GM12878 (cell line): ENCODE data around the gene HLTF.
"Not testable (repeated sequence)": the region's sequence is repeated elsewhere in the genome, so short reads cannot be mapped to it uniquely, and the experiment has no call there.

Experiments
- CBX5 ChIP-seq: sonication (generic); IDR thresholded peaks from 2 replicates; pipeline ENCODE4 v1.6.1; 2016; ENCODE audit warnings: low read depth, moderate library complexity, mild to moderate bottlenecking, inconsistent platforms
- CEBPB ChIP-seq, 2 experiments: fragments of 150-350 bp in 1 of 2; IDR thresholded peaks; 2 replicates each; pipeline ENCODE4 v1.6.1; 2012 to 2014; ENCODE audit warnings: low read depth in 2 of 2, low read length in 2 of 2, borderline replicate concordance in 1 of 2, inconsistent platforms in 1 of 2
- CHD2 ChIP-seq: IDR thresholded peaks from 2 replicates; pipeline ENCODE4 v1.6.1; 2011; ENCODE audit warnings: low read depth, low read length, improper control_type of control experiment, borderline replicate concordance
- EP300 ChIP-seq, 2 experiments: fragments of 150-350 bp in 1 of 2; IDR thresholded peaks; 2 replicates each; pipeline ENCODE4 v1.6.1; 2011 to 2012; ENCODE audit warnings: low read depth in 2 of 2, low read length in 2 of 2, borderline replicate concordance in 1 of 2, improper control_type of control experiment in 1 of 2, inconsistent platforms in 1 of 2; ENCODE audit not compliant: control insufficient read depth in 1 of 2
- GABPA ChIP-seq: IDR thresholded peaks from 2 replicates; pipeline ENCODE4 v1.6.1; 2014; ENCODE audit warnings: antibody characterized with exemption, low read depth, mild to moderate bottlenecking, inconsistent platforms
- HDAC2 ChIP-seq: fragments of 200-600 bp; sonication (generic); IDR thresholded peaks from 2 replicates; pipeline ENCODE4 v1.6.1; 2017
- NFYB ChIP-seq: IDR thresholded peaks from 2 replicates; pipeline ENCODE4 v1.6.1; 2011; ENCODE audit warnings: low read depth, mild to moderate bottlenecking, low read length, improper control_type of control experiment, moderate library complexity; ENCODE audit not compliant: insufficient read depth
- POLR2A ChIP-seq: IDR thresholded peaks from 2 replicates; pipeline ENCODE4 v1.6.1; 2011; ENCODE audit warnings: low read depth, mild to moderate bottlenecking, low read length
- RFX5 ChIP-seq: IDR thresholded peaks from 2 replicates; pipeline ENCODE4 v1.6.1; 2011; ENCODE audit warnings: low read depth, low read length, improper control_type of control experiment
- TCF12 ChIP-seq: IDR thresholded peaks from 2 replicates; pipeline ENCODE4 v1.6.1; 2011; ENCODE audit warnings: low read depth, mild to moderate bottlenecking, low read length
- ZNF24 ChIP-seq: fragments of 450-650 bp; IDR thresholded peaks from 2 replicates; pipeline ENCODE4 v1.6.1; 2017; ENCODE audit warnings: antibody characterized with exemption, mild to moderate bottlenecking
- ZNF274 ChIP-seq: IDR thresholded peaks from one replicate; pipeline ENCODE4 v1.8.0; 2011; ENCODE audit not compliant: insufficient read length, insufficient read depth
- TF ChIP-seq, protein P1 (sequence below), 3 experiments: IDR thresholded peaks in 2 of 3; conservative IDR thresholded peaks in 1 of 3; 2 replicates each; pipeline ENCODE4 v1.5.1; 2011; ENCODE audit warnings: low read depth in 3 of 3, low read length in 3 of 3, mild to moderate bottlenecking in 3 of 3, control low read depth in 2 of 3, moderate library complexity in 2 of 3, inconsistent platforms in 1 of 3, mixed read lengths in 1 of 3; ENCODE audit not compliant: control insufficient read depth in 2 of 3, insufficient read depth in 1 of 3; ENCODE audit errors: extremely low read depth in 1 of 3
- TF ChIP-seq, protein P2 (sequence below): IDR thresholded peaks from 2 replicates; pipeline ENCODE4 v1.6.1; 2012; ENCODE audit warnings: mild to moderate bottlenecking, low read depth, low read length

DNA sequence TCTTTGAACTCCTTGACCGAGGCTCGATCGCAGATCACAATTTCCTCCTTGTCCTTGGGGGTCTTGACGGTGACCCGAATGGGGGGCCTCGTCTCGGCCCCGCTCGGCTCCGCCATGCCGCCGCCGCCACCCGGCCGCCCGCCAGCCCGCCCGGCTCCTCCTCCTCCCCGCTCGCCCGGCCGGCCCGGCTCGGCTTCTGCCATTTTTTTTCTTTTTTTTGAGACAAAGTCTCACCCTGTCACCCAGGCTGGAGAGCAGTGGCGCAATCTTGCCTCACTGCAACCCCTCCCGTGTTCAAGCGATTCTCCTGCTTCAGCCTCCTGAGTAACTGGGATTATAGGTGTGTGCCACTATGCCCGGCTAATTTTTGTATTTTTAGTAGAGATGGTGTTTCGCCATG, 98.8 kb downstream of the HLTF start:
- TF ChIP-seq, protein P1, sequence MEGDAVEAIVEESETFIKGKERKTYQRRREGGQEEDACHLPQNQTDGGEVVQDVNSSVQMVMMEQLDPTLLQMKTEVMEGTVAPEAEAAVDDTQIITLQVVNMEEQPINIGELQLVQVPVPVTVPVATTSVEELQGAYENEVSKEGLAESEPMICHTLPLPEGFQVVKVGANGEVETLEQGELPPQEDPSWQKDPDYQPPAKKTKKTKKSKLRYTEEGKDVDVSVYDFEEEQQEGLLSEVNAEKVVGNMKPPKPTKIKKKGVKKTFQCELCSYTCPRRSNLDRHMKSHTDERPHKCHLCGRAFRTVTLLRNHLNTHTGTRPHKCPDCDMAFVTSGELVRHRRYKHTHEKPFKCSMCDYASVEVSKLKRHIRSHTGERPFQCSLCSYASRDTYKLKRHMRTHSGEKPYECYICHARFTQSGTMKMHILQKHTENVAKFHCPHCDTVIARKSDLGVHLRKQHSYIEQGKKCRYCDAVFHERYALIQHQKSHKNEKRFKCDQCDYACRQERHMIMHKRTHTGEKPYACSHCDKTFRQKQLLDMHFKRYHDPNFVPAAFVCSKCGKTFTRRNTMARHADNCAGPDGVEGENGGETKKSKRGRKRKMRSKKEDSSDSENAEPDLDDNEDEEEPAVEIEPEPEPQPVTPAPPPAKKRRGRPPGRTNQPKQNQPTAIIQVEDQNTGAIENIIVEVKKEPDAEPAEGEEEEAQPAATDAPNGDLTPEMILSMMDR (IDR thresholded peaks at IDR 0.05 in 2 of 3, conservative IDR thresholded peaks at IDR 0.05 in 1 of 3; ENCODE audit: control insufficient read depth in 2 of 3, extremely low read depth in 1 of 3, insufficient read depth in 1 of 3, low read depth in 3 of 3, low read length in 3 of 3) = not testable (repeated sequence)
- TF ChIP-seq NFYB; POLR2A; ZNF274; CHD2; HDAC2; CBX5; TCF12; GABPA; CEBPB (IDR thresholded peaks at IDR 0.05; ENCODE audit: borderline replicate concordance in 1 of 2, low read depth in 2 of 2, low read length in 2 of 2); ZNF24; EP300 (IDR thresholded peaks at IDR 0.05; ENCODE audit: borderline replicate concordance in 1 of 2, control insufficient read depth in 1 of 2, low read depth in 2 of 2, low read length in 2 of 2); RFX5: not testable (repeated sequence)
- TF ChIP-seq, protein P2, sequence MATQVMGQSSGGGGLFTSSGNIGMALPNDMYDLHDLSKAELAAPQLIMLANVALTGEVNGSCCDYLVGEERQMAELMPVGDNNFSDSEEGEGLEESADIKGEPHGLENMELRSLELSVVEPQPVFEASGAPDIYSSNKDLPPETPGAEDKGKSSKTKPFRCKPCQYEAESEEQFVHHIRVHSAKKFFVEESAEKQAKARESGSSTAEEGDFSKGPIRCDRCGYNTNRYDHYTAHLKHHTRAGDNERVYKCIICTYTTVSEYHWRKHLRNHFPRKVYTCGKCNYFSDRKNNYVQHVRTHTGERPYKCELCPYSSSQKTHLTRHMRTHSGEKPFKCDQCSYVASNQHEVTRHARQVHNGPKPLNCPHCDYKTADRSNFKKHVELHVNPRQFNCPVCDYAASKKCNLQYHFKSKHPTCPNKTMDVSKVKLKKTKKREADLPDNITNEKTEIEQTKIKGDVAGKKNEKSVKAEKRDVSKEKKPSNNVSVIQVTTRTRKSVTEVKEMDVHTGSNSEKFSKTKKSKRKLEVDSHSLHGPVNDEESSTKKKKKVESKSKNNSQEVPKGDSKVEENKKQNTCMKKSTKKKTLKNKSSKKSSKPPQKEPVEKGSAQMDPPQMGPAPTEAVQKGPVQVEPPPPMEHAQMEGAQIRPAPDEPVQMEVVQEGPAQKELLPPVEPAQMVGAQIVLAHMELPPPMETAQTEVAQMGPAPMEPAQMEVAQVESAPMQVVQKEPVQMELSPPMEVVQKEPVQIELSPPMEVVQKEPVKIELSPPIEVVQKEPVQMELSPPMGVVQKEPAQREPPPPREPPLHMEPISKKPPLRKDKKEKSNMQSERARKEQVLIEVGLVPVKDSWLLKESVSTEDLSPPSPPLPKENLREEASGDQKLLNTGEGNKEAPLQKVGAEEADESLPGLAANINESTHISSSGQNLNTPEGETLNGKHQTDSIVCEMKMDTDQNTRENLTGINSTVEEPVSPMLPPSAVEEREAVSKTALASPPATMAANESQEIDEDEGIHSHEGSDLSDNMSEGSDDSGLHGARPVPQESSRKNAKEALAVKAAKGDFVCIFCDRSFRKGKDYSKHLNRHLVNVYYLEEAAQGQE = not testable (repeated sequence)
